Stimulated activated CD8-positive, alpha-beta memory T cell treated with anti-CD3 and anti-CD28 coated beads, Interleukin-4, amount 100 ng/mL, for 48 hours (primary cell): Measurements from ENCODE around the gene IL1R2.
A peak's percentile ranks its signal among the peaks of the same experiment; 100 is the strongest.

Experiments
- DNase-seq: peaks from one replicate; pipeline ENCODE4 v3.0.0-alpha.2; 2020

IL1R2 gene

GRCh38 chr2:102044235-102044896 is 52.6 kb downstream of the IL1R2 start:
- no peak for DNase-seq

DNA sequence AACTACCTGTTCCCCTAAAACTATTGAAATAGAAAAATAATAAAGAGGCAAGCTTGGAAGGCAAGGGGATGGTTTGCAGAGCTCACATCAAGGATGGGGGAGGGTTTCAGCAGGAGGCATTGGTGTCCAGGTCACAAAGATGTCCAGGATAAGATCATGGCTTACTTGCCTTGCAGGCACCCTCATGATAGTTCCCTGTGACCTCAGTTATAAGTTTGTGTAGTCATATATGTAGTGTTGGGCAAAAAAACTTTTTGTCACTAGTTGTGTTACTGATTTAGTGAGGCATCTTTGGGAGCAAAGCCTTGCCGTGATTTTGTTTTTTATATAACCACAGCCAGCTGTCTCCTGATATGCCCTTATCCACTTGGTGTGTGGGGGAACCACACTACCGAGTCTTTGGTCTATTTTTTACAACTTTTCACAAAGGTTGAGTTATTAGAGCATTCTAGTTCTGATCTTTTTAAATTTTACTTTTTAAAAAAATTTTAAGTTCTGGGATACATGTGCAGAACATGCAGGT is 53.3 kb downstream of the IL1R2 start:
- no peak for DNase-seq

DNA sequence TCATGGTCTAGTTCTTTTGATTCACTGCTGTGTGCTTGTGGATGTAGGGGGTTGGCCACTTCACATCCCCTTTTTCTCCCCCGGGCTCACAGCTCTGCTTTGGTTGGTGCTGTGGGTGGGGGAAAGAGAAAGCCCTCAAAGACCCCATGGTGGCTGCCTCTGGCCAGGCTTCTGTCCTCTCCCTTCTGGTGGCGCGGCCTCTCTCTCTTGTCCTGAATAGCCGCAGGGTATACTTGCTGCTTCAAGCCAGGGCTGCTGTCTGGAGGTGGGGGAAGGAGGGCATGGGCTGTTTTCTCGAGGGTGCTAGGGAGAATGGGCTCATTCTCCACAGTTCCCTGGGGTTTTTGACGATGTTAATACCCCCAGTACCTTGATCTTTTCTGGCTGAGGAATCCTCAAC is 53.9 kb downstream of the IL1R2 start:
- DNase-seq: no peak

GRCh38 chr2:102046135-102046986 is 54.6 kb downstream of the IL1R2 start:
- peak; percentile 13 for DNase-seq

DNA sequence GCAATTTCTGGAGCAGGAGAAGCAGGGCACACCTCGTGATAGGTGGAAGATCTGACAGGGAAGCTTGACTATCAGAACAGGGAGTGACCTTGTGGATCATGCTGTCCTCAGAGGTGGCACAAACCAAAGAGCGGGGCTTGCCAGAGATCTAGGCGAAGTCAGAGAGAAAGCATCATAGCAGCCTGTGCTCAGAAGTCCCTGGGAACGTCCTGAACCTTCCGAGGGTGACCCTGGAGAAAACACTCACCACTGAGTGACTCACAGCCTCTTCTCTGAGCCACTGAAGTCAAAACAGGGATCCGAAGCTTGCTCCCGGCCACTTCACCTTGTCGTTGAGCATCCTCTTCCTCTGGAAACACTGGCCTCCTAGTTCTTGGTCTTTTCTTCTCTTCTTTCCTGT is 56.7 kb downstream of the IL1R2 start:
- peak; percentile 8 for DNase-seq

DNA sequence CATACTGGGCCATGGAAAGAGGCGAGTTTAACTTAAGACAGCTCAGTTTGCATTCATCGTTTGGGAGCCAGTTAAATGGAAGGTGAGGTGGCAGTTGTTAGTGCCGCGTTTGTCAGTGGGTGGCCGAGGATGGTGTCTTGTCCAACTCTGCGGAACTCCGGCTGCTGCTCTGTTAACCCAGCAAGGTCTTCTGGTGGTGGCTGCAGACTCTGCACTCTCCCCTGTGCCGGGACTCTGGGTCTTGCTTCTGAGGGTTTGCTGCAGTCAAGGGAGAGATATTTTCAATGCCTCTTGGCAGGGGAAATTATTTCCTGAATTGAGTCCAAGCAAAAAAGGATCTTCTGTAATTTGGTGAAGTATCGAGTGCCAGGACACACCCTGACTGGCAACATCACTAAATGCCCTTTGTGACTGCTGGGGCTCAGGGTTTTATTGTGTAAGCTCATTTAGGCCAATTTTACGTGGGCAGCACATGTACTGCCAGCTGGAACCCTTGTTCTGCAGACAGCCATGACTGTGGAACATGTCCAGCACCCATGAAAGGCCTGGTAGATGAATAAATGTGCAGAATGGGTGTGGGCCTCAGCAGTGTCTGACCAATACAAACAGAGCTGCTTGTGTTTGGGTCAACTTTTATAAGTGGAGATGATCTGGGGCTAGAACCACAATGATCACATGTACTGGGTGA is 58.1 kb downstream of the IL1R2 start:
- DNase-seq: no peak

DNA sequence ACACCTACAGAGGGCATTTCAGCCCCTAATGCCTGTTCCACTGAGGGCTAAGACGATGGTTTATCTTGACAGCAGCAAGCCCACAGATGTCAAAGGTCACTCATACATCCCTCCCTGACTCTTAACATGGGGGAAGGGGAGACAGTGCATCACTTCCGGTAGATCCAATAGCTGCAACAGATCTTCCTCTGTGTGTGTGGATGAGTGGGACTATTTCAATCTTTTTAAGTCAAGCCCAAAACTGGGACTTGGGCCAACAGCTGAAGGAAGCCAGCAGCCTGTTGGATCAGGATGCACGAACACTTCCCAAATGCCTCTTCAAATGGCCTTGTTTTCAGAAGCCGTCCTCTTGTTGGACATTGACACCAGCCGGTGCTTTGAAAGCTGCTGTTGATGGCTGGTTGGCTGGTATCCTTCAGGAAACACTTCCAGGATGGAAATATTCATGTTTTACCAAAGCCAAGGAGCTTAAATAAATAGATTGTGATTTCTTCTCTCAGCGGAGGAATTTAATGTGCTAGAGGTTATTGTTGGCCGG is 59.2 kb downstream of the IL1R2 start:
- no peak for DNase-seq

- no peak for DNase-seq
Observed at GRCh38 chr2:102051692-102052277, 60.0 kb downstream of the IL1R2 start.

DNA sequence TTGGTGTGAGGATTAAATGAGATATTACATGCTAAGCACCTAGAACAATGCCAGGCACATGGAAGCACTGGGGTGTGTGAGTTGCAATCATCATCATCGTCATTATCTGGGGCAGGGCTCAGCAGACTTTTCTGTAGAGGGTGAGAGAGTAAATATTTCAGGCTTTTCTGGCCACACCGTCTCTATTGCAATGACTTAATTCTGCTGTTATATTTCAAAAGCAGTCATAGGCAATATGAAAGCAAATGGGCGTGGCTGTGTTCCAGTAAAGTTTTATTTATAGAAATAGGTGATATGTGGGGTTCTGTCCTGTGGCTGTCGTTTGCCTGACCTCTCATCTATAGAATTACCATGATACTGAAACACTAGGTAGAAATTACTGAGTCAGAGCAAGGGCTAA is 60.6 kb downstream of the IL1R2 start:
- no peak for DNase-seq

GRCh38 chr2:102053096-102053495 is 61.3 kb downstream of the IL1R2 start:
- no peak for DNase-seq

DNA sequence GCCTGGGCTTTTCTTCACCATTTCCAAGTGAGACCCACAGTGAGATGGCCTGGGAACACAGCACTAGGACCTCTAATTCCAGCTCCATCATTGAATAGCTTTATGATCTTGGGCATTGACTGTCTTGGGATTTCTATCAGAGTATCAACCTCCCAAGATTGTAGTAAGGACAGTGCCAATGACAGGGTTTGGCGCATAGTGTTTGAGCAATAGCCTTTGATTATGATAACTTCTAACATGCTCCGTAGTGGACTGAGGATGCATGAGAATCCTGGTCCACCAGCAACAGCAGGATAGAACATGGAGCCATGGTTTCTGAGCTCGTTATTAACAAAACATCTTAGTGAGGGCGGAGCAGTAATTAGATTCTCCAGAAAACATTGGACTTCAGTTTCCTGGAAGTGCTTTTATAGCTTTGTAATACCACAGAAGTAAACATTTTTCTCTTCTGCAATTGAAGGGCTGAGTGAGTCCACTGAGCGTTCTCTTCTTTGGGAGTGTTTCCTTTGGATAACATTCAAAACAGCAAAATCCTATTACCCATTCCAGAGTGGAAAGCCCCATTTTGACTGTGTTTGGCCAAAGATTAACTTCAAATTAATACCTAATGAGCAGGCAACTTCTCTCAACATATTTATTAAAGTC is 63.7 kb downstream of the IL1R2 start:
- no peak for DNase-seq

DNA sequence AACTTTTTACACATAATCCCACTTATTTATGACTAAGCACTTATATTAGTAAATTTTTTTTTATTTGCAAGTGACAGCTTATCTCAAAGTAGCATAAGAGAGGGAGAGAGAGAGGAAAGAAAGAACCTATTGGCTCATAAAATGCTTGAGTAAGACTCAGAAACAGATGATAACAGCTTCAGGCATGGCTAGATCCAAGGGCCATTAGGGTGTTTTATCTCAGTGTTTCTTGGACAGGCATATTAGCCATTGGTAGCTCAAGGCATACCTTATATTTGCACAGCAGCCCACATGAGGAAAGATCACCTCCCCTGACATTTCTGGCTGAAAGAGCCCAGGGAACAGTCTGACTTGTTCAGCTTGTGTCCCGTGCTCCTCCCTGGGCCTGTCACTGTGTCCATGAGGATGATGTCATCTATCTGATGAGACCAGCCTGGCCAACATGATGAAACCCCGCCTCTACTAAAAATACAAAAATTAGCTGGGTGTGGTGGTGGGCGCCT is 64.4 kb downstream of the IL1R2 start:
- DNase-seq: no peak

DNA sequence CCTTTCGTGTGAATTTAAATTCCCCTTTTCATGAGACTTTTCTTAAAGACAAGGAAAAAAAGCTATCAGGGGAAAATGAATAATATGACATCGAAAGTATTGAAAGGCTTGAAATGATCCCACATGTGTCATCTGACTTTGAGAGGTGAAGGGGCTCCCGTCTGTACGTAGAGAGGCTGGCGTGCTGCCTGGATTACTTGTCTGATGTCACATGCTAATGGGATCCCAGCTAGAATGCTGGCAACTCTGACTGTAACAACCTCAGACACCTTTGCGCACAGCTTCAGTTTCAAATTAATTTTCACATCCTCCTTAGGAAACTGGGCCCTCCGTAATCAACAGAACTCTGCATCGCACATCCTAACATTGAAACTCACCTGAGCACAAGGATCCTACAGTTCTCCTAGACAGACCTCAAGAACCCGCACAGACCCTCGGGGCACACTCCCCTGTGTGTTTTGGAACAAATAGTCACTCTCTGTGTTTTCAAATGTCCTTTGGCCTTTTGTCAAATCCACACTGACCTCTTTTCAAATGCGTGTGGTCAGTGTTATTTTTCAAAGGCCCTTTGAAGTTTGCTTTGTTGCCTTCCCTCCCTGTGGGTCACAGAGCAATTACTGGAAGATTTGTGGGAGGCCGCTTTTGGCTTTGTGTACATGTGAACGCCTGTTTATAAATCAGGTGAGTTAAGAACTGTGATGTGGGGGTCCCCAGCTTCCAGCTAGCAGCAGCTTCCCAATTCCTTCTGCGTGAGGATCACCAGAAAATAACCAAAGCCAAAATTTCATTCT is 65.9 kb downstream of the IL1R2 start:
- DNase-seq: peak; percentile 47

DNA sequence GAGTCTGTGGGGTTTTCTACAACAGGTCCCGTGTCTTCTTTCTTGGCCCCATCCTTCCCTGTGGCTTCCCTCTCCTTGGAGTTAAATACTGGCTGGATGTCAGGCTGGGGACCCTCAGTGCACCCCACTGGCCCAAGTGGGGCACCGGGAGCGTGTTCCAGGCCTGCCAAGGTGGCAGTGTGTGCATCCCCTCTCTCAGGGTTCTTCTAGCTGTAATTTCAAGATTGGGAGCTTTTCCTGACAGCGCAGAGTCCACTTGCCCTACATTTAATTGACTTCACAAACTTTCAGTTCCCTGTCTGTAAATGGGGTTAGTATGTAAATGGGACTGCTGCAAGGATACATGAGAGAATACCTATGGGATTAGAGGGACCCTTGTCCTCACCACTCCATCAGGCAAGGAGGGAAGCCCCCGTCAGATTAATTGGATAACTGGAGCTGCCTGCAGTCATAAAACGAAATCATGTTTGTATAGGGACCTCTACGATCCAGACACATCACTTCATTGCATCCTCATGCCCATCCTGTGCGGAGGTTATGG is 66.6 kb downstream of the IL1R2 start:
- no peak for DNase-seq

GRCh38 chr2:102059151-102059550 is 67.4 kb downstream of the IL1R2 start:
- no peak for DNase-seq

GRCh38 chr2:102060047-102060446 is 68.3 kb downstream of the IL1R2 start:
- no peak for DNase-seq

DNA sequence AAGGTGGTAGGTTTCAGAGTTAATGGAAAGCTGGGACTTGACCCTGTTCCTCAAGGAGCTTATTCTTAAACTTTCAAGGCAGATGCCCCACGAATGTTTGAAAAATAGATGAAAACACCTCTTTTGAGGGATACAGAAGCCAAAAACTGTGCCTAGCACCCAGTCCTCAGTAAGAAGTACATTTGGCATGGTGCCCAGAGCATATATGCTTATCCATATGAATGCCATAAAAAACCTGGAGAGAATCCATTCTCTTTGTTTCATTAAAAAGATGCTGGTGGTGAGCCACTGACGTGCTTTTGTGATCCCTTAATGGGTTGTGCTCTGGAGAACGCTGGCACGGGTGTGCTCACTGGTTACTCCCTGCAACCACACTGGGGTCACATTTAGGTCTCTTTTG is 69.0 kb downstream of the IL1R2 start:
- no peak for DNase-seq

DNA sequence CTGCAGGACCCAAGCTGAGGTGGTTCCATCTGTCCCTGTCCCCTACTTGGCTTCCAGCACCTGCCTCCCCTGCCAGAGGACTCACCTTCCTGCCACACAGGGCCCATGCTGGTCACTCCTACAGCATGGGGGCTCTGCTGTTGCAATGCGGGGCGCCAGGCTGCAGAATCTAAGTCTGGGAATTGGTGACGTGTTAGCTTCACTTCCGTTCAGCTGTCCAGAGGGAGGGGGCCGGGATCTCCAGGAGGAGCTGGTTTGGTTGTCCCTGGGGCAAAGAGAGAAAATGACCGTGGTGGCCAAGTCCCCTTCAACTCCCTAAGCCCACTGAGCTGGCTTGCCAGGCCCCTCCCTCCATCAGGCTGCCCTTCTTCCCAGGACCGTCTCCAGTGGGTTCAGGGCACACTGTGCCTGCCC is 69.5 kb downstream of the IL1R2 start:
- DNase-seq: no peak

DNA sequence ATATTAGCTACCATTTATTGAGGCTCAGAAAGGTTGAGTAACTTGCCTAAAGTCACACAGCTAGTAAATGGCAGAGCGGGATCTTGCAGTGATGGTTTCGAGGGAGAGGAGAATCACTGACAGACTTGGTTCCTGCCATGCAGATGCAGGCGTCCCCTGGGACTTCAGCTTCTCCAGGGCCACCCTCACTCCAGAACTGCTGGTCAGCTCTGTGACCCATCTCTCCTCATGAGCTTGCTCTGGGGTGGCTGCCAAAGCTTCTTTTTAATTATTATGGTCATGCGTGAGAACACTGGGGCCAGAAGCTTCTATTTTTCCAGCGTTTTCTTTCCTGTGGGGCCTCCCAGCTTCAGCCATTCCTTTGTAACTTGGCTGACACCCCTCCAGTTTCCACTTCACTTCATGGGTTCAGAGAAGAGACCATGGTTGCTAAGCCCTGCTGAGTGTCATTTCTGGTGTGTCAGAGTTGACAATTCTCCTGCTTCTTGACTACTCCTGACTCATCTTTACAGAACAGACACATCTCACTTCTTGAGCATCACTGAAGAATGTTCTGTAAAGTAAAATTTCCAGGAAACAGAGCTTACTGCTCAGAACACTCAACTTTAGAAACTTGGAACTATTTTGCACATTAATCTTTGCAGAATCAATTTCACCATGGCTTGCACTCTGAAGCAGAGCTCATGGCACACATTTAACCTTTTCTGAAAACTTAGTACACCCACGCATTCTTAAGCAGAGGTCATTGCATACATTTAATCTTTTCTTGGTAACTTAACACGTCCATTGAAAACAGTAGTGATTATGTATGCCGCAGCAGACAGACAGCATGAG is 70.4 kb downstream of the IL1R2 start:
- DNase-seq: peak; percentile 46

GRCh38 chr2:102062802-102063201 is 71.0 kb downstream of the IL1R2 start:
- DNase-seq: no peak
